H1 (cell line): ENCODE data around the gene DEGS2. TPM values are rescaled to one million over a fixed set of nuclear protein-coding genes. Genes with fewer than 3 reads are reported as not detected.

Experiments
- POLR2A ChIP-seq, 2 experiments: IDR thresholded peaks; 1 replicate in 1 of 2; 2 replicates in 1 of 2; pipeline ENCODE4 v1.6.1; 2011; ENCODE audit warnings: low read depth in 2 of 2, low read length in 2 of 2, mild to moderate bottlenecking in 2 of 2; ENCODE audit errors: control extremely low read depth in 1 of 2
- RAD21 ChIP-seq, 2 experiments: IDR thresholded peaks in 1 of 2; conservative IDR thresholded peaks in 1 of 2; 2 replicates each; pipeline ENCODE4 v1.6.1; 2011; ENCODE audit warnings: low read depth in 2 of 2, low read length in 2 of 2, improper control_type of control experiment in 1 of 2, inconsistent platforms in 1 of 2, mild to moderate bottlenecking in 1 of 2, moderate library complexity in 1 of 2
- SP1 ChIP-seq: IDR thresholded peaks from 2 replicates; pipeline ENCODE4 v1.6.1; 2011; ENCODE audit warnings: low read depth, low read length
- TBP ChIP-seq: IDR thresholded peaks from 2 replicates; pipeline ENCODE4 v1.6.1; 2011; ENCODE audit warnings: low read depth, low read length, improper control_type of control experiment
- polyA plus RNA-seq, 7 experiments: library from polyadenylated mRNA; depleted of rRNA in 3 of 7; stranded (reverse) in 5 of 7; unstranded in 2 of 7; fragments of >200 nt in 5 of 7; fragments of 200-250 nt in 2 of 7; gene quantifications; 1 replicate in 5 of 7; 2 replicates in 1 of 7; 4 replicates in 1 of 7; pipeline versions ENCODE4 v1.2.1 to v1.2.3, GENCODE V29; 2011 to 2013; ENCODE audit warnings: missing spikeins in 2 of 7, mixed read lengths in 2 of 7
- total RNA-seq: library from RNA; stranded (reverse); fragmentation: NEBNext Ultra II Directional; extraction: Animal tissue kit (Norgen Biotek cat#: 25700); gene quantifications from 2 replicates; pipeline ENCODE4 v1.2.1, GENCODE V29; 2021
- TF ChIP-seq, protein P1 (sequence below): fragments of 300-600 bp; sonication (generic); IDR thresholded peaks from 2 replicates; pipeline ENCODE4 v1.7.1; 2012; ENCODE audit warnings: low read length, moderate library complexity, mild to moderate bottlenecking, inconsistent platforms; ENCODE audit not compliant: insufficient replicate concordance
- TF ChIP-seq, protein P2 (sequence below), 3 experiments: IDR thresholded peaks; 1 replicate in 2 of 3; 2 replicates in 1 of 3; pipeline versions ENCODE4 v1.5.1 to v1.6.1; 2011; ENCODE audit warnings: low read length in 3 of 3, mild to moderate bottlenecking in 3 of 3, inconsistent platforms in 2 of 3, low read depth in 1 of 3, moderate library complexity in 1 of 3; ENCODE audit not compliant: insufficient read depth in 1 of 3; ENCODE audit errors: control extremely low read depth in 1 of 3

The DEGS2 gene
- total and polyA plus RNA-seq, 2 of the 8 experiments (the other 6 are each of a cell fraction or from before 2014, with no cell fraction given): 0.61 to 0.82 TPM

DNA sequence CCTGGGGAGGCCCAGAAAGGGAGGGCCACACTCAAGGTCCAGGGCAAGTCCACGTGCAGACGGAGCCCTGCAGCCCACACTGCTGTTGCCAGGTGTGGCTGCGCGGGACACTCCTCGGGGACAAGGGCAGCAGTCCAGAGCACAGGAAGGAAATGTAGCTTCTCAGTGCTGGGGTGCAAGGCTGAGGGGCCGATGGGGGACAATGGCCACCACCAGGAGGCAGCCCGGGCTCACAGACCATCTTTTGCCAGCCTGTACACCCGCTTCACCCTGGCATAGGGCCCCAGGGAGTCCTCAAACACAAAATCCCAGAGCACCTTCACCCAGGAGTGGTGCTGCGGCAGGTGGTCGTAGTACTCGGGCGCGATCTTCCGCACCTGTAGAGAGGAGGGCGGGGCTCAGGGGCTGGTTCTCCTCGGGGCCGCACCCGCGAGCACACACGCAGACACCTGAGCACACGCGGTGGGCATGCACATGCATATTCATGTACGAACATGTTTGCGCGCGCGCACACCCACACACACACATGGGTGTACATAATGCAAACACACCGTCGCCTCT, 12.8 kb downstream of the DEGS2 start (continued):
- TF ChIP-seq, protein P1, sequence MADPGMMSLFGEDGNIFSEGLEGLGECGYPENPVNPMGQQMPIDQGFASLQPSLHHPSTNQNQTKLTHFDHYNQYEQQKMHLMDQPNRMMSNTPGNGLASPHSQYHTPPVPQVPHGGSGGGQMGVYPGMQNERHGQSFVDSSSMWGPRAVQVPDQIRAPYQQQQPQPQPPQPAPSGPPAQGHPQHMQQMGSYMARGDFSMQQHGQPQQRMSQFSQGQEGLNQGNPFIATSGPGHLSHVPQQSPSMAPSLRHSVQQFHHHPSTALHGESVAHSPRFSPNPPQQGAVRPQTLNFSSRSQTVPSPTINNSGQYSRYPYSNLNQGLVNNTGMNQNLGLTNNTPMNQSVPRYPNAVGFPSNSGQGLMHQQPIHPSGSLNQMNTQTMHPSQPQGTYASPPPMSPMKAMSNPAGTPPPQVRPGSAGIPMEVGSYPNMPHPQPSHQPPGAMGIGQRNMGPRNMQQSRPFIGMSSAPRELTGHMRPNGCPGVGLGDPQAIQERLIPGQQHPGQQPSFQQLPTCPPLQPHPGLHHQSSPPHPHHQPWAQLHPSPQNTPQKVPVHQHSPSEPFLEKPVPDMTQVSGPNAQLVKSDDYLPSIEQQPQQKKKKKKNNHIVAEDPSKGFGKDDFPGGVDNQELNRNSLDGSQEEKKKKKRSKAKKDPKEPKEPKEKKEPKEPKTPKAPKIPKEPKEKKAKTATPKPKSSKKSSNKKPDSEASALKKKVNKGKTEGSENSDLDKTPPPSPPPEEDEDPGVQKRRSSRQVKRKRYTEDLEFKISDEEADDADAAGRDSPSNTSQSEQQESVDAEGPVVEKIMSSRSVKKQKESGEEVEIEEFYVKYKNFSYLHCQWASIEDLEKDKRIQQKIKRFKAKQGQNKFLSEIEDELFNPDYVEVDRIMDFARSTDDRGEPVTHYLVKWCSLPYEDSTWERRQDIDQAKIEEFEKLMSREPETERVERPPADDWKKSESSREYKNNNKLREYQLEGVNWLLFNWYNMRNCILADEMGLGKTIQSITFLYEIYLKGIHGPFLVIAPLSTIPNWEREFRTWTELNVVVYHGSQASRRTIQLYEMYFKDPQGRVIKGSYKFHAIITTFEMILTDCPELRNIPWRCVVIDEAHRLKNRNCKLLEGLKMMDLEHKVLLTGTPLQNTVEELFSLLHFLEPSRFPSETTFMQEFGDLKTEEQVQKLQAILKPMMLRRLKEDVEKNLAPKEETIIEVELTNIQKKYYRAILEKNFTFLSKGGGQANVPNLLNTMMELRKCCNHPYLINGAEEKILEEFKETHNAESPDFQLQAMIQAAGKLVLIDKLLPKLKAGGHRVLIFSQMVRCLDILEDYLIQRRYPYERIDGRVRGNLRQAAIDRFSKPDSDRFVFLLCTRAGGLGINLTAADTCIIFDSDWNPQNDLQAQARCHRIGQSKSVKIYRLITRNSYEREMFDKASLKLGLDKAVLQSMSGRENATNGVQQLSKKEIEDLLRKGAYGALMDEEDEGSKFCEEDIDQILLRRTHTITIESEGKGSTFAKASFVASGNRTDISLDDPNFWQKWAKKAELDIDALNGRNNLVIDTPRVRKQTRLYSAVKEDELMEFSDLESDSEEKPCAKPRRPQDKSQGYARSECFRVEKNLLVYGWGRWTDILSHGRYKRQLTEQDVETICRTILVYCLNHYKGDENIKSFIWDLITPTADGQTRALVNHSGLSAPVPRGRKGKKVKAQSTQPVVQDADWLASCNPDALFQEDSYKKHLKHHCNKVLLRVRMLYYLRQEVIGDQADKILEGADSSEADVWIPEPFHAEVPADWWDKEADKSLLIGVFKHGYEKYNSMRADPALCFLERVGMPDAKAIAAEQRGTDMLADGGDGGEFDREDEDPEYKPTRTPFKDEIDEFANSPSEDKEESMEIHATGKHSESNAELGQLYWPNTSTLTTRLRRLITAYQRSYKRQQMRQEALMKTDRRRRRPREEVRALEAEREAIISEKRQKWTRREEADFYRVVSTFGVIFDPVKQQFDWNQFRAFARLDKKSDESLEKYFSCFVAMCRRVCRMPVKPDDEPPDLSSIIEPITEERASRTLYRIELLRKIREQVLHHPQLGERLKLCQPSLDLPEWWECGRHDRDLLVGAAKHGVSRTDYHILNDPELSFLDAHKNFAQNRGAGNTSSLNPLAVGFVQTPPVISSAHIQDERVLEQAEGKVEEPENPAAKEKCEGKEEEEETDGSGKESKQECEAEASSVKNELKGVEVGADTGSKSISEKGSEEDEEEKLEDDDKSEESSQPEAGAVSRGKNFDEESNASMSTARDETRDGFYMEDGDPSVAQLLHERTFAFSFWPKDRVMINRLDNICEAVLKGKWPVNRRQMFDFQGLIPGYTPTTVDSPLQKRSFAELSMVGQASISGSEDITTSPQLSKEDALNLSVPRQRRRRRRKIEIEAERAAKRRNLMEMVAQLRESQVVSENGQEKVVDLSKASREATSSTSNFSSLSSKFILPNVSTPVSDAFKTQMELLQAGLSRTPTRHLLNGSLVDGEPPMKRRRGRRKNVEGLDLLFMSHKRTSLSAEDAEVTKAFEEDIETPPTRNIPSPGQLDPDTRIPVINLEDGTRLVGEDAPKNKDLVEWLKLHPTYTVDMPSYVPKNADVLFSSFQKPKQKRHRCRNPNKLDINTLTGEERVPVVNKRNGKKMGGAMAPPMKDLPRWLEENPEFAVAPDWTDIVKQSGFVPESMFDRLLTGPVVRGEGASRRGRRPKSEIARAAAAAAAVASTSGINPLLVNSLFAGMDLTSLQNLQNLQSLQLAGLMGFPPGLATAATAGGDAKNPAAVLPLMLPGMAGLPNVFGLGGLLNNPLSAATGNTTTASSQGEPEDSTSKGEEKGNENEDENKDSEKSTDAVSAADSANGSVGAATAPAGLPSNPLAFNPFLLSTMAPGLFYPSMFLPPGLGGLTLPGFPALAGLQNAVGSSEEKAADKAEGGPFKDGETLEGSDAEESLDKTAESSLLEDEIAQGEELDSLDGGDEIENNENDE: no peak
- TF ChIP-seq TBP: no peak
- TF ChIP-seq SP1: no peak
- TF ChIP-seq, protein P2, sequence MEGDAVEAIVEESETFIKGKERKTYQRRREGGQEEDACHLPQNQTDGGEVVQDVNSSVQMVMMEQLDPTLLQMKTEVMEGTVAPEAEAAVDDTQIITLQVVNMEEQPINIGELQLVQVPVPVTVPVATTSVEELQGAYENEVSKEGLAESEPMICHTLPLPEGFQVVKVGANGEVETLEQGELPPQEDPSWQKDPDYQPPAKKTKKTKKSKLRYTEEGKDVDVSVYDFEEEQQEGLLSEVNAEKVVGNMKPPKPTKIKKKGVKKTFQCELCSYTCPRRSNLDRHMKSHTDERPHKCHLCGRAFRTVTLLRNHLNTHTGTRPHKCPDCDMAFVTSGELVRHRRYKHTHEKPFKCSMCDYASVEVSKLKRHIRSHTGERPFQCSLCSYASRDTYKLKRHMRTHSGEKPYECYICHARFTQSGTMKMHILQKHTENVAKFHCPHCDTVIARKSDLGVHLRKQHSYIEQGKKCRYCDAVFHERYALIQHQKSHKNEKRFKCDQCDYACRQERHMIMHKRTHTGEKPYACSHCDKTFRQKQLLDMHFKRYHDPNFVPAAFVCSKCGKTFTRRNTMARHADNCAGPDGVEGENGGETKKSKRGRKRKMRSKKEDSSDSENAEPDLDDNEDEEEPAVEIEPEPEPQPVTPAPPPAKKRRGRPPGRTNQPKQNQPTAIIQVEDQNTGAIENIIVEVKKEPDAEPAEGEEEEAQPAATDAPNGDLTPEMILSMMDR (IDR thresholded peaks at IDR 0.05; ENCODE audit: control extremely low read depth in 1 of 3, insufficient read depth in 1 of 3, low read depth in 1 of 3, low read length in 3 of 3): peak in 1 of 3 experiments; percentile 20; a peak in 2 of 4 replicates
- no peak for TF ChIP-seq POLR2A (IDR thresholded peaks at IDR 0.05; ENCODE audit: control extremely low read depth in 1 of 2, low read depth in 2 of 2, low read length in 2 of 2)
- peak in 1 of 2 experiments; percentile 29; a peak in 1 of 4 replicates for TF ChIP-seq RAD21 (IDR thresholded peaks at IDR 0.05 in 1 of 2, conservative IDR thresholded peaks at IDR 0.05 in 1 of 2; ENCODE audit: low read depth in 2 of 2, low read length in 2 of 2)
